GM21381 (cell line): ENCODE data around the gene DYSF.

ENCODE experiments used
- ATAC-seq: cut with Tn5 transposase; IDR thresholded peaks from one replicate; pipeline ENCODE4 v1.9.1; 2021; ENCODE audit warnings: mild to moderate bottlenecking, moderate library complexity; ENCODE audit not compliant: unreplicated experiment

The DYSF gene

GRCh38 chr2:71685073-71685848 lies 231.9 kb downstream of the DYSF start:
- no peak for ATAC-seq

GRCh38 chr2:71685941-71686611 lies 232.7 kb downstream of the DYSF start:
- no peak for ATAC-seq

- no peak for ATAC-seq
Measured at GRCh38 chr2:71686781-71687180, 233.4 kb downstream of the DYSF start.

GRCh38 chr2:71687412-71687811 lies 234.1 kb downstream of the DYSF start:
- ATAC-seq = no peak

- no peak for ATAC-seq
Measured at GRCh38 chr2:71688530-71688929, 235.2 kb downstream of the DYSF start.

- ATAC-seq = no peak
Measured at GRCh38 chr2:71689393-71689792, 236.0 kb downstream of the DYSF start.

GRCh38 chr2:71689968-71690834 lies 236.8 kb downstream of the DYSF start:
- ATAC-seq = no peak

GRCh38 chr2:71690876-71691475 lies 237.6 kb downstream of the DYSF start:
- no peak for ATAC-seq

- no peak for ATAC-seq
Measured at GRCh38 chr2:71691747-71692441, 238.5 kb downstream of the DYSF start.

GRCh38 chr2:71692621-71693277 lies 239.4 kb downstream of the DYSF start:
- ATAC-seq = no peak

GRCh38 chr2:71693286-71694270 lies 240.2 kb downstream of the DYSF start:
- ATAC-seq = no peak

- no peak for ATAC-seq
Measured at GRCh38 chr2:71694501-71695234, 241.3 kb downstream of the DYSF start.

GRCh38 chr2:71695235-71696120 lies 242.1 kb downstream of the DYSF start:
- no peak for ATAC-seq

- ATAC-seq = no peak
Measured at GRCh38 chr2:71696381-71696780, 243.0 kb downstream of the DYSF start.

GRCh38 chr2:71697106-71698004 lies 244.0 kb downstream of the DYSF start:
- ATAC-seq = no peak

GRCh38 chr2:71699428-71699827 lies 246.1 kb downstream of the DYSF start:
- ATAC-seq = no peak
